Fibroblast of lung (primary cell): ENCODE data around the gene PRDX4. TPM values are rescaled to one million over a fixed set of nuclear protein-coding genes. Genes with fewer than 3 reads are reported as not detected.

Source experiments
- DNase-seq, 2 donors: peaks; one replicate each; pipeline versions ENCODE4 v3.0.0 to v3.0.0-alpha.2; 2010; ENCODE audit warnings: low read depth in 2 of 2
- H2AFZ ChIP-seq: 2 replicates; pipeline ENCODE4 v1.5.1; 2012; ENCODE audit warnings: low read length, control low read depth, inconsistent platforms
- H3K27ac ChIP-seq: 2 replicates; pipeline ENCODE4 v1.5.1; 2011; ENCODE audit warnings: low read length, control low read depth; ENCODE audit not compliant: insufficient read depth
- H3K27me3 ChIP-seq: 2 replicates; pipeline ENCODE4 v1.5.1; 2011; ENCODE audit warnings: mild to moderate bottlenecking, low read length; ENCODE audit not compliant: control insufficient read depth, insufficient read depth
- H3K36me3 ChIP-seq: 2 replicates; pipeline ENCODE4 v1.5.1; 2011; ENCODE audit warnings: low read length; ENCODE audit not compliant: control insufficient read depth, insufficient read depth
- H3K4me1 ChIP-seq: 2 replicates; pipeline ENCODE4 v1.5.1; 2011; ENCODE audit warnings: low read length; ENCODE audit not compliant: control insufficient read depth, insufficient read depth; ENCODE audit errors: extremely low read depth
- H3K4me2 ChIP-seq: 2 replicates; pipeline ENCODE4 v1.5.1; 2011; ENCODE audit warnings: low read length, control low read depth; ENCODE audit not compliant: insufficient read depth; ENCODE audit errors: extremely low read depth
- H3K4me3 ChIP-seq, 4 experiments: fragments of 200-600 bp in 1 of 4; sonication (generic) in 1 of 4; replicated peaks in 1 of 4; 2 replicates each; pipeline ENCODE4 v1.5.1; 2011 to 2016; ENCODE audit warnings: low read length in 4 of 4, low read depth in 3 of 4, mild to moderate bottlenecking in 3 of 4, control low read depth in 2 of 4, inconsistent platforms in 1 of 4, mixed read lengths in 1 of 4; ENCODE audit not compliant: insufficient read depth in 1 of 4; ENCODE audit errors: control extremely low read depth in 1 of 4
- H3K79me2 ChIP-seq: 2 replicates; pipeline ENCODE4 v1.5.1; 2012; ENCODE audit warnings: mild to moderate bottlenecking, low read length, inconsistent platforms; ENCODE audit not compliant: control insufficient read depth, insufficient read depth
- H3K9ac ChIP-seq: 2 replicates; pipeline ENCODE4 v1.5.1; 2011; ENCODE audit warnings: mild to moderate bottlenecking, low read length, control low read depth; ENCODE audit not compliant: insufficient read depth
- H3K9me3 ChIP-seq: 2 replicates; pipeline ENCODE4 v1.5.1; 2012; ENCODE audit warnings: low read depth, low read length; ENCODE audit not compliant: control insufficient read depth, insufficient read depth
- H4K20me1 ChIP-seq: 2 replicates; pipeline ENCODE4 v1.5.1; 2011; ENCODE audit warnings: low read length; ENCODE audit not compliant: control insufficient read depth, insufficient read depth; ENCODE audit errors: extremely low read depth
- EZH2 ChIP-seq: IDR thresholded peaks from 2 replicates; pipeline ENCODE4 v1.5.1; 2012; ENCODE audit warnings: low read length, control low read depth, mild to moderate bottlenecking; ENCODE audit errors: missing control alignments
- polyA plus RNA-seq, 2 donors: library from polyadenylated mRNA; depleted of rRNA in 1 of 2; stranded (reverse) in 1 of 2; unstranded in 1 of 2; fragments of >200 nt; gene quantifications; 2 replicates each; pipeline ENCODE4 v1.2.1, GENCODE V29; 2011 to 2012; ENCODE audit warnings: missing spikeins in 1 of 2
- total RNA-seq: library from RNA; depleted of rRNA; stranded (reverse); fragments of >200 nt; gene quantifications from 2 replicates; pipeline ENCODE4 v1.2.1, GENCODE V29; 2014
- TF ChIP-seq, protein P1 (sequence below), 2 donors: IDR thresholded peaks in 1 of 2; conservative IDR thresholded peaks in 1 of 2; 1 replicate in 1 of 2; 2 replicates in 1 of 2; pipeline ENCODE4 v1.5.1; 2011 to 2012; ENCODE audit warnings: low read length in 2 of 2, control low read depth in 1 of 2, inconsistent platforms in 1 of 2, low read depth in 1 of 2, mild to moderate bottlenecking in 1 of 2

The PRDX4 gene
- total and polyA plus RNA-seq, 2 donors (not counting 1 experiment from before 2014, with no cell fraction given) = 163 to 189 TPM

DNA sequence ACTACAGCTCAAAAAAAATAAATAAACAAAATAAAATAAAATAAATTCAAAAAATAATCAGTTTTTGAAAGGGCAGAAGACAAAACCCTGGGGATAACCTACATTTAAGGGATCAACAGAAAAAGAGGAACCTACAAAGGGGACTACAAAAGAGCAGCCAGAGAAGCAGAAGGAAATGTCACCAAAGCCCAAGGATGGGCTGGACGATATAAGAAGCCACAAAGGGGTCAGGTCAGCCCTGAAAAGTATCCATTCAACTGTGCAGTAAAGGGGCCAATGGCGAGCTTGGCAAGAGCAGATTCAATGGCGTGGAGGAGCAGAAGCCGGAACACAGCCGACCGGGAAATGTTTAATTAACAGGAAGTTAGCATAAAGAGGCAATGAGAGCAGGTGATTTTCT, 58.9 kb downstream of the PRDX4 start:
- Histone ChIP-seq H3K4me1 (no peaks in the 10 kb centered on the region), H4K20me1 (no peaks in the 10 kb centered on the region), H3K36me3 (no peaks in the 10 kb centered on the region), H3K79me2 (no peaks in the 10 kb centered on the region), H3K27ac (no peak overlapping the region), H3K9ac (no peak overlapping the region), H3K27me3 (no peaks in the 10 kb centered on the region), H2AFZ (no peak overlapping the region), H3K4me3 (no peak overlapping the region), H3K9me3 (no peaks in the 10 kb centered on the region), H3K4me2 (no peak overlapping the region)
- DNase-seq = no peak
- no peak for TF ChIP-seq EZH2
- TF ChIP-seq, protein P1, sequence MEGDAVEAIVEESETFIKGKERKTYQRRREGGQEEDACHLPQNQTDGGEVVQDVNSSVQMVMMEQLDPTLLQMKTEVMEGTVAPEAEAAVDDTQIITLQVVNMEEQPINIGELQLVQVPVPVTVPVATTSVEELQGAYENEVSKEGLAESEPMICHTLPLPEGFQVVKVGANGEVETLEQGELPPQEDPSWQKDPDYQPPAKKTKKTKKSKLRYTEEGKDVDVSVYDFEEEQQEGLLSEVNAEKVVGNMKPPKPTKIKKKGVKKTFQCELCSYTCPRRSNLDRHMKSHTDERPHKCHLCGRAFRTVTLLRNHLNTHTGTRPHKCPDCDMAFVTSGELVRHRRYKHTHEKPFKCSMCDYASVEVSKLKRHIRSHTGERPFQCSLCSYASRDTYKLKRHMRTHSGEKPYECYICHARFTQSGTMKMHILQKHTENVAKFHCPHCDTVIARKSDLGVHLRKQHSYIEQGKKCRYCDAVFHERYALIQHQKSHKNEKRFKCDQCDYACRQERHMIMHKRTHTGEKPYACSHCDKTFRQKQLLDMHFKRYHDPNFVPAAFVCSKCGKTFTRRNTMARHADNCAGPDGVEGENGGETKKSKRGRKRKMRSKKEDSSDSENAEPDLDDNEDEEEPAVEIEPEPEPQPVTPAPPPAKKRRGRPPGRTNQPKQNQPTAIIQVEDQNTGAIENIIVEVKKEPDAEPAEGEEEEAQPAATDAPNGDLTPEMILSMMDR (conservative IDR thresholded peaks at IDR 0.05 in 1 of 2, IDR thresholded peaks at IDR 0.05 in 1 of 2; ENCODE audit: low read depth in 1 of 2, low read length in 2 of 2) = no peak

DNA sequence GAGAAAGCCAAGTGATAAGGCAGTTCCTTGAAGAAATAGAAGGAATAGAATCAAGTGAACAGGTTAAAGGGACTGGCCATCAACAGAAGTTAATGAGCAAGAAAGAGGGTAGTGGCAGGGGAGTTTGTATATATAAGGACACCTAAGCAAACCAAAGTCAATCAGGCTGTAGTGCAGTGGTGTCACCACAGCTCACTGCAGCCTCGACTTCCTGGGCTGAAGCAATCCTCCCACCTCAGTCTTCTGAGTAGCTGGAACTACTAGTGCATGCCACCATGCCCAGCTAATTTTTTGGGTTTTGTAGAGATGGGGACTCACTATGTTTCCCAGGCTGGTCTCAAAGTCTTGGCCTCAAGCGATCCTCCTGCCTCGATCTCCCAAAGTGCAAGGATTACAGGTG, 59.9 kb downstream of the PRDX4 start:
- H3K4me3 ChIP-seq = no peak overlapping the region
- H3K79me2 ChIP-seq = no peaks in the 10 kb centered on the region
- no peaks in the 10 kb centered on the region for H3K27me3 ChIP-seq
- H3K9me3 ChIP-seq = no peaks in the 10 kb centered on the region
- TF ChIP-seq, protein P1 (conservative IDR thresholded peaks at IDR 0.05 in 1 of 2, IDR thresholded peaks at IDR 0.05 in 1 of 2; ENCODE audit: low read depth in 1 of 2, low read length in 2 of 2) = no peak
- no peak for TF ChIP-seq EZH2
- no peak overlapping the region for H3K4me2 ChIP-seq
- no peak for DNase-seq
- no peak overlapping the region for H3K27ac ChIP-seq
- H4K20me1 ChIP-seq = no peaks in the 10 kb centered on the region
- H3K36me3 ChIP-seq = no peaks in the 10 kb centered on the region
- no peaks in the 10 kb centered on the region for H3K4me1 ChIP-seq
- no peak overlapping the region for H3K9ac ChIP-seq
- H2AFZ ChIP-seq = no peak overlapping the region

DNA sequence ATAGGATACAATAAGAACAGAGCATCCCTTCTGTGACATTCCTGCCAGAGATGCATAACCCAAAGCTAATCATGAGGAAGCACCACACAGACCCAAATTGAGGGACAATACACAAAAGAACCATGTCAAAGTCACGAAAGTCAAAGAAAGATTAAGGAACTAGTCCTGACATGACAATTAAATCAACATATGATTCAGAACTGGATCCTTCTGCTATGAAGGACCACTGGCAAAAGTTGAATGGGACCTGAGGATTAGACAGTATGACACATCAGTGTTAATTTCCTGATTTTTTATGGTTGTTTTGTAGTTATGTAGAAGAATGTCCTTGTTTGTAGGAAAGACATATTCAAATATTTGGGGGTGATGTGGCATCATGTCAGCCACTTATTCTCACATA, 61.9 kb downstream of the PRDX4 start:
- Histone ChIP-seq H3K4me2 (no peak overlapping the region), H3K79me2 (peaks cover 5% of the 10 kb centered on the region), H3K27ac (no peak overlapping the region), H3K4me1 (no peaks in the 10 kb centered on the region), H3K4me3 (no peak overlapping the region), H4K20me1 (no peaks in the 10 kb centered on the region), H3K36me3 (no peaks in the 10 kb centered on the region), H2AFZ (no peak overlapping the region), H3K9ac (no peak overlapping the region), H3K9me3 (no peaks in the 10 kb centered on the region), H3K27me3 (no peaks in the 10 kb centered on the region)
- no peak for DNase-seq
- TF ChIP-seq, protein P1 (conservative IDR thresholded peaks at IDR 0.05 in 1 of 2, IDR thresholded peaks at IDR 0.05 in 1 of 2; ENCODE audit: low read depth in 1 of 2, low read length in 2 of 2) = no peak
- no peak for TF ChIP-seq EZH2
